CD8-positive, alpha-beta memory T cell (primary cell): ENCODE data around the gene GAA. TPM values are rescaled to one million over a fixed set of nuclear protein-coding genes. Genes with fewer than 3 reads are reported as not detected.
A peak's percentile ranks its signal among the peaks of the same experiment; 100 is the strongest.

Experiments
- CTCF ChIA-PET: fragments of 350-600 bp; sonication (Branson Sonifier 250); formaldehyde crosslinking; loops from one replicate; lab custom pipeline; 2021; ENCODE audit warnings: antibody characterized with exemption; lab: Charles Lee
- POLR2A ChIA-PET: fragments of 350-600 bp; sonication (Branson Sonifier 250); formaldehyde crosslinking; loops from one replicate; lab custom pipeline; 2021; ENCODE audit warnings: antibody characterized with exemption; lab: Charles Lee
- DNase-seq, 5 donors: peaks; one replicate each; pipeline versions ENCODE4 v3.0.0 to v3.0.0-alpha.2; 2020 to 2022; ENCODE audit warnings: mixed read lengths in 1 of 5
- H3K27ac ChIP-seq: one replicate; pipeline ENCODE4 v1.7.0; 2013; ENCODE audit warnings: low read depth, mild to moderate bottlenecking, low read length, moderate library complexity
- H3K27me3 ChIP-seq: 2 replicates; pipeline ENCODE4 v1.7.0; 2013; ENCODE audit warnings: low read length, mild to moderate bottlenecking; ENCODE audit not compliant: insufficient read depth, poor library complexity, severe bottlenecking
- H3K36me3 ChIP-seq: 2 replicates; pipeline ENCODE4 v1.7.0; 2013; ENCODE audit warnings: mild to moderate bottlenecking, low read length, moderate library complexity; ENCODE audit not compliant: insufficient read depth
- H3K4me1 ChIP-seq: 2 replicates; pipeline ENCODE4 v1.7.0; 2013; ENCODE audit warnings: mild to moderate bottlenecking, low read length, moderate library complexity; ENCODE audit not compliant: insufficient read depth
- H3K4me3 ChIP-seq: 2 replicates; pipeline ENCODE4 v1.7.0; 2013; ENCODE audit warnings: mild to moderate bottlenecking, low read length
- H3K9me3 ChIP-seq: 2 replicates; pipeline ENCODE4 v1.7.0; 2013; ENCODE audit warnings: mild to moderate bottlenecking, low read length
- H3K27ac Mint-ChIP-seq, 8 donors: one replicate each; pipeline ENCODE4 v1.8.0; 2020 to 2021; ENCODE audit warnings: mixed read lengths in 8 of 8, mild to moderate bottlenecking in 6 of 8, inconsistent platforms in 3 of 8, moderate library complexity in 3 of 8
- H3K27me3 Mint-ChIP-seq, 2 donors: one replicate each; pipeline ENCODE4 v1.8.0; 2020 to 2021; ENCODE audit warnings: mixed read lengths in 2 of 2, mild to moderate bottlenecking in 1 of 2, moderate library complexity in 1 of 2
- H3K36me3 Mint-ChIP-seq, 3 donors: one replicate each; pipeline ENCODE4 v1.8.0; 2020 to 2021; ENCODE audit warnings: mixed read lengths in 3 of 3, inconsistent platforms in 1 of 3, mild to moderate bottlenecking in 1 of 3
- H3K4me1 Mint-ChIP-seq, 3 donors: one replicate each; pipeline ENCODE4 v1.8.0; 2020 to 2021; ENCODE audit warnings: mixed read lengths in 3 of 3, inconsistent platforms in 1 of 3, mild to moderate bottlenecking in 1 of 3
- H3K4me3 Mint-ChIP-seq, 7 donors: one replicate each; pipeline ENCODE4 v1.8.0; 2020 to 2021; ENCODE audit warnings: mixed read lengths in 7 of 7, mild to moderate bottlenecking in 6 of 7, moderate library complexity in 4 of 7, inconsistent platforms in 2 of 7
- H3K9me3 Mint-ChIP-seq, 5 donors: one replicate each; pipeline ENCODE4 v1.8.0; 2020 to 2022; ENCODE audit warnings: mixed read lengths in 5 of 5, mild to moderate bottlenecking in 3 of 5, moderate library complexity in 2 of 5, inconsistent platforms in 1 of 5
- polyA plus RNA-seq: library from polyadenylated mRNA; unstranded; fragments of 300-500 nt; fragmentation: Illumina TruSeq; gene quantifications from one replicate; pipeline ENCODE4 v1.2.3, GENCODE V29; 2021
- total RNA-seq, 2 experiments: library from RNA; stranded (reverse); gene quantifications; one replicate each; pipeline ENCODE4 v1.2.3, GENCODE V29; 2021

The GAA gene
- total and polyA plus RNA-seq, 3 experiments from 2014 or later, result 13.7 to 31.0 (median 30.5) TPM

DNA sequence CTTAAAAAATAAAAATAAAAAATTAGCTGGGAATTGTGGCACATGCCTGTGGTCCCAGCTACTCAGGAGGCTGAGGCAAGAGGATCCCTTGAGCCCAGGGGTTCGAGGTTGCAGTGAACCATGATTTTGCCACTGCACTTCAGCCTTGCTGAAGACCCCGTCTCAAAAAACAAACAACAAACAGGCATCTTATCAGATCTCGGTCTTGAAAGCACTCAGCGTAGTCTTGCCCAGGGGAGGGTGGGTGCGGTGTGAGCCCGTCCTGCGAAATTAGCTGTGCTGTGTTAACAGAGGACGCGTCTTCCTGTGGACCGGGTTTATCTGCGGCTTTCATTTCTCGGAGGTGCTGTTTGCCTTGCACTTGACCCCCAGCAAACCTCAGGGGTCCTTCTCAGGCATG lies 5.4 kb downstream of the GAA start:
- H3K27ac Mint-ChIP-seq, result no peak overlapping the region
- peaks cover 9% of the 10 kb centered on the region for H3K4me1 ChIP-seq
- H3K9me3 Mint-ChIP-seq, result no peaks in the 10 kb centered on the region
- no peak overlapping the region for H3K4me3 Mint-ChIP-seq
- H3K27me3 ChIP-seq, result no peaks in the 10 kb centered on the region
- H3K36me3 Mint-ChIP-seq, result peaks cover 0 to 15% (median 2%) of the 10 kb centered on the region in 3 donors
- H3K27ac ChIP-seq, result no peak overlapping the region
- no peaks in the 10 kb centered on the region for H3K9me3 ChIP-seq
- DNase-seq, result no peak
- no peaks in the 10 kb centered on the region for H3K36me3 ChIP-seq
- H3K4me3 ChIP-seq, result no peak overlapping the region
- ChIA-PET CTCF (no interaction called here), POLR2A (no interaction called here)
- peaks cover 12 to 19% (median 16%) of the 10 kb centered on the region in 3 donors for H3K4me1 Mint-ChIP-seq
- no peaks in the 10 kb centered on the region for H3K27me3 Mint-ChIP-seq

DNA sequence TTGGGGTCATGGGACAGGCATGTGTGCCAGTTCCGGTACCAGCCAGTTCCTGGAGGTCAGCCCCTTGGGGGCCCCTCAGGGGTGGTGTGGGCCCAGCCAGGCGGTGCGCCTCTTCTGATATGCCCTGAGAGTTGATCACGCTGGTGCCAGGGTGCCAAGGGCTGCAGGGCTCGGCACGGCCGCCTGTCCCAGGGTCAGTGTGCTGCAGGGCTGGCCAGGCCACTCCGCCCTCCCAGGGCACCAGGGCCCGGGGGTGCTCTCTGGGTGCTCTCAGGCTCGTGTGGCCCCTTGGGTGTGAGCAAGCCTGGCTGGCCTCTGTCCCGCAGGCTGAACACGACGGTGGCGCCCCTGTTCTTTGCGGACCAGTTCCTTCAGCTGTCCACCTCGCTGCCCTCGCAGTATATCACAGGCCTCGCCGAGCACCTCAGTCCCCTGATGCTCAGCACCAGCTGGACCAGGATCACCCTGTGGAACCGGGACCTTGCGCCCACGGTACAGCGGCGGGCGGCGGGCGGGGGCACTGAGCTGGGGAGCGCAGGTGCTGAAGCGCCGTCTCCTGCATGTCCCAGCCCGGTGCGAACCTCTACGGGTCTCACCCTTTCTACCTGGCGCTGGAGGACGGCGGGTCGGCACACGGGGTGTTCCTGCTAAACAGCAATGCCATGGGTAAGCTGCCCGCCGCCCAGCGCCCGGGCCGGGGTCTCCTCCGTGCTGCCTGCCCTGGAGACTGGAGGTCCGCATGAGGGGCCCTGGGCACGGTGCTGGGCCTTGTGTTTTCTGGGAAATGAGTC lies 6.0 kb downstream of the GAA start:
- no peaks in the 10 kb centered on the region for H3K27me3 Mint-ChIP-seq
- peaks cover 6 to 12% (median 9%) of the 10 kb centered on the region in 3 donors for H3K4me1 Mint-ChIP-seq
- peak in 1 of 5 donors; percentile 44 for DNase-seq
- no peak overlapping the region for H3K27ac Mint-ChIP-seq
- H3K27me3 ChIP-seq, result no peaks in the 10 kb centered on the region
- ChIA-PET POLR2A (no interaction called here), CTCF (no interaction called here)
- H3K4me1 ChIP-seq, result peaks cover 3% of the 10 kb centered on the region
- no peaks in the 10 kb centered on the region for H3K9me3 Mint-ChIP-seq
- H3K4me3 Mint-ChIP-seq, result no peak overlapping the region
- peaks cover 0 to 13% (median 2%) of the 10 kb centered on the region in 3 donors for H3K36me3 Mint-ChIP-seq
- H3K36me3 ChIP-seq, result no peaks in the 10 kb centered on the region
- no peak overlapping the region for H3K27ac ChIP-seq
- H3K9me3 ChIP-seq, result no peaks in the 10 kb centered on the region
- H3K4me3 ChIP-seq, result no peak overlapping the region

DNA sequence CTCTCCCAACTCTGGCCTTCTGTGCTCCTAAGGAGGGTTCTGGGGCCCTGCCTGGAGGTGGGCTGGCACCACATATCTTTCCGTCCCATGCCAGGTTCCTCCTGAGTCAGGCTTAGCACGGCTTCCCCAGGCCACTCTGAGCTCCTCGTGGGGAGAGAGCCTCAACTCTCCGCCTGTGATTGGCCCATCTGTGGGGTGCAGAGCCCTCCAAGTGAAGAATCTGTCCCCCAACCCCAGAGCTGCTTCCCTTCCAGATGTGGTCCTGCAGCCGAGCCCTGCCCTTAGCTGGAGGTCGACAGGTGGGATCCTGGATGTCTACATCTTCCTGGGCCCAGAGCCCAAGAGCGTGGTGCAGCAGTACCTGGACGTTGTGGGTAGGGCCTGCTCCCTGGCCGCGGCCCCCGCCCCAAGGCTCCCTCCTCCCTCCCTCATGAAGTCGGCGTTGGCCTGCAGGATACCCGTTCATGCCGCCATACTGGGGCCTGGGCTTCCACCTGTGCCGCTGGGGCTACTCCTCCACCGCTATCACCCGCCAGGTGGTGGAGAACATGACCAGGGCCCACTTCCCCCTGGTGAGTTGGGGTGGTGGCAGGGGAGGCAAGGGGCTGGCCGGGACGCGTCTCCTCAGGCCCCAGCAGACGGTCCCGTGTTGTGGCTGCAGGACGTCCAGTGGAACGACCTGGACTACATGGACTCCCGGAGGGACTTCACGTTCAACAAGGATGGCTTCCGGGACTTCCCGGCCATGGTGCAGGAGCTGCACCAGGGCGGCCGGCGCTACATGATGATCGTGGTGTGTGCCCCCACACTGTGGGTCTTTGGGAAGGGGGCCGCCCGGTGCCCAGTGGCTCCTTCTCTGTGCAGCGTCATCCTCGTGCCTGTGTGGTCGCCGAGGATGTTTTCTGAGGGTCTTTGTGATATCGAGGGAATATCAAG lies 6.9 kb downstream of the GAA start:
- no peaks in the 10 kb centered on the region for H3K9me3 ChIP-seq
- Mint-ChIP-seq H3K4me3 (no peak overlapping the region), H3K27ac (no peak overlapping the region), H3K36me3 (peaks cover 0 to 13% (median 2%) of the 10 kb centered on the region in 3 donors), H3K9me3 (no peaks in the 10 kb centered on the region), H3K4me1 (peaks cover 2 to 4% (median 3%) of the 10 kb centered on the region in 3 donors), H3K27me3 (no peaks in the 10 kb centered on the region)
- no peaks in the 10 kb centered on the region for H3K36me3 ChIP-seq
- H3K4me3 ChIP-seq, result no peak overlapping the region
- H3K27me3 ChIP-seq, result no peaks in the 10 kb centered on the region
- ChIA-PET POLR2A (no interaction called here), CTCF (interaction anchor here (1.1 to 2.7 kb wide), 2 partner anchors 7 to 26 kb away, joined by 3 to 13 read pairs; partner anchors contain the start of gene GAA)
- peak in 1 of 5 donors; percentile 24 for DNase-seq
- no peaks in the 10 kb centered on the region for H3K4me1 ChIP-seq
- H3K27ac ChIP-seq, result no peak overlapping the region

DNA sequence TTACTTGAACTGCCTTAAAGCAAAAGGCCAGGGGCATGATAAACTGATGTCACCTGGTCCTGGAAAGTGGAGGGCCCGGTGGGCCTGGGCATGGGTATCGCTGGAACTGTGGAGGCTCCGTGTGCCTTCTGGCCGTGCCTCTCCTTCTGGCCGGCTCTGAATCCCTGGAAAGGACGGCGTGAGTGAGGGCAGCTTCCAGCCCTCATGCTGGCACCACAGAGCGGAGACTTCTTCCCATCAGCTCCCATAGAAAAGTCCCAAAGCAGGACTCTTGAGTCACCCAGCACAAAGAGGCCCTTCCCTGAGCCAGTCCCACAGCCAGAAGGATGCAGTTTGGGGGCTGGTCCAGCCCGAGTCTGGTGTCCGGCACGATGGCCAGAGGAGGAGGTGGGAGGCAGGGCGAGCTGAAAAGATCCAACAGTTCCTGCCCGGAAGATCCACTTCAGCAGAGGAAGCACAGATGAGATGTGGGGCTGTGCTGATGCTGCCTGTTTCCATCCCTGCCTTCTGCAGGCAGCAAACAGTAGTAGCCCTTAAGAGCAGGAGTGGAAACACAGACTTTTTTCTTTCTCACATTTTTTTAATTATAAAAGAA lies 7.8 kb downstream of the GAA start:
- Histone ChIP-seq H3K27ac (no peak overlapping the region), H3K27me3 (no peaks in the 10 kb centered on the region), H3K36me3 (no peaks in the 10 kb centered on the region), H3K4me1 (no peaks in the 10 kb centered on the region), H3K4me3 (no peak overlapping the region), H3K9me3 (no peaks in the 10 kb centered on the region)
- Mint-ChIP-seq H3K4me3 (no peak overlapping the region), H3K4me1 (no peaks in the 10 kb centered on the region), H3K27me3 (no peaks in the 10 kb centered on the region), H3K9me3 (no peaks in the 10 kb centered on the region), H3K36me3 (peaks cover 0 to 13% (median 2%) of the 10 kb centered on the region in 3 donors), H3K27ac (no peak overlapping the region)
- CTCF ChIA-PET, result interaction anchor here (1.1 to 2.7 kb wide), 2 partner anchors 8 to 26 kb away, joined by 3 to 13 read pairs; partner anchors contain the start of gene GAA
- POLR2A ChIA-PET, result no interaction called here
- DNase-seq, result no peak

DNA sequence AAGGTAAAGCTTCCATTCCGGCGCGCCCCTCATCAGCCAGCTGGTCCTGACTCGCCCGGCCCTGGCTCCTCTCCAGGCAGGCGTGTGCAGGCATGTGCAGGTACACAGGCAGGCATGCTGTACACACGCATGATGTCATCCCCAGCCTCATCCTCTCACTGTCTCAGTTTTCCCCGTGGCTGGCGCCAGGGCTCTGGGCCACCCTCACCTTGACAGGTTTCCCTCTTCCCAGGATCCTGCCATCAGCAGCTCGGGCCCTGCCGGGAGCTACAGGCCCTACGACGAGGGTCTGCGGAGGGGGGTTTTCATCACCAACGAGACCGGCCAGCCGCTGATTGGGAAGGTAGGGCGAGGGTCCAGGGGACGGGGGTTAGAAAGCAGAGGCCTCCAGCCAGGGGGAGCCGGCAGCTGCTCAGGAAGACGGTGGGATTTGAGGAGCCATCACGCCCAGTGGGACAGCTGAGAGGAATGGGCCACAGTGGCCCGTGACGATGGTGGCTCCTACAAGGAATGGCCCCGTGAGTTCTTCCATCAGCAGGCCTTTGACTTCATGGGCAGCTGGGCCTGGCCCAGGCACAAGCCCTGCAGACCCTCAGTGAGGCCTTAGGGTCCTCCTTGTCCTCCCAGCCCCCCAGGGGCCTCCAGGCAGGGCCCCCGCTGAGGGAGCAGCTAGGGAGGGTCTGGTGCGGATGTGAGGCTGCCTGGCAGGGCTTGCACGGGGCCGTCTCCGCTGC lies 8.5 kb downstream of the GAA start:
- H3K9me3 ChIP-seq, result no peaks in the 10 kb centered on the region
- no peak overlapping the region for H3K4me3 ChIP-seq
- DNase-seq, result no peak
- no peaks in the 10 kb centered on the region for H3K36me3 ChIP-seq
- no peaks in the 10 kb centered on the region for H3K27me3 Mint-ChIP-seq
- peaks cover 0 to 6% (median 0%) of the 10 kb centered on the region in 3 donors for H3K4me1 Mint-ChIP-seq
- ChIA-PET POLR2A (no interaction called here), CTCF (interaction anchor here (1.1 to 2.7 kb wide), 2 partner anchors 8 to 27 kb away, joined by 3 to 13 read pairs; partner anchors contain the start of gene GAA)
- peaks cover 0 to 13% (median 2%) of the 10 kb centered on the region in 3 donors for H3K36me3 Mint-ChIP-seq
- no peaks in the 10 kb centered on the region for H3K9me3 Mint-ChIP-seq
- no peak overlapping the region for H3K4me3 Mint-ChIP-seq
- no peak overlapping the region for H3K27ac Mint-ChIP-seq
- H3K27ac ChIP-seq, result no peak overlapping the region
- no peaks in the 10 kb centered on the region for H3K4me1 ChIP-seq
- H3K27me3 ChIP-seq, result no peaks in the 10 kb centered on the region

DNA sequence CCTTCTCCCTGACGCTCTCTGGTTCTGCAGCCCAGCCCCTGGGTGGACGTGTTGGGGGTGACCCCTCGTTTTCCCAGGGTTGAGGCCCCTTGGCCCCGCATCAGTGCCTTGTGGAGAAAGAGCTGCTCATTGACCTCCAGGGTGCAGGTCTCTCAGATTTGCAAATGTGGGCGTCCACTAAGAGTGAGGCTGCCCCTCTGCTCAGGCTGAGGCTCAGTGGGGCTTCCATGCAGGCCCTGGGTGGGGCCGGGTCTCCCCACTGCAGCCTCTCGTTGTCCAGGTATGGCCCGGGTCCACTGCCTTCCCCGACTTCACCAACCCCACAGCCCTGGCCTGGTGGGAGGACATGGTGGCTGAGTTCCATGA lies 9.0 kb downstream of the GAA start:
- Histone ChIP-seq H3K4me3 (no peak overlapping the region), H3K4me1 (no peaks in the 10 kb centered on the region), H3K27ac (no peak overlapping the region), H3K9me3 (no peaks in the 10 kb centered on the region), H3K27me3 (no peaks in the 10 kb centered on the region), H3K36me3 (no peaks in the 10 kb centered on the region)
- peaks cover 0 to 8% (median 0%) of the 10 kb centered on the region in 3 donors for H3K4me1 Mint-ChIP-seq
- H3K36me3 Mint-ChIP-seq, result peaks cover 0 to 13% (median 2%) of the 10 kb centered on the region in 3 donors
- no peaks in the 10 kb centered on the region for H3K27me3 Mint-ChIP-seq
- POLR2A ChIA-PET, result no interaction called here
- no peak overlapping the region for H3K27ac Mint-ChIP-seq
- H3K9me3 Mint-ChIP-seq, result peaks cover 0 to 3% (median 0%) of the 10 kb centered on the region in 5 donors
- no peak overlapping the region for H3K4me3 Mint-ChIP-seq
- no peak for DNase-seq
- CTCF ChIA-PET, result interaction anchor here (2.7 kb wide), 1 partner anchor 9 kb away, joined by 13 read pairs; the partner anchor contains the start of gene GAA

DNA sequence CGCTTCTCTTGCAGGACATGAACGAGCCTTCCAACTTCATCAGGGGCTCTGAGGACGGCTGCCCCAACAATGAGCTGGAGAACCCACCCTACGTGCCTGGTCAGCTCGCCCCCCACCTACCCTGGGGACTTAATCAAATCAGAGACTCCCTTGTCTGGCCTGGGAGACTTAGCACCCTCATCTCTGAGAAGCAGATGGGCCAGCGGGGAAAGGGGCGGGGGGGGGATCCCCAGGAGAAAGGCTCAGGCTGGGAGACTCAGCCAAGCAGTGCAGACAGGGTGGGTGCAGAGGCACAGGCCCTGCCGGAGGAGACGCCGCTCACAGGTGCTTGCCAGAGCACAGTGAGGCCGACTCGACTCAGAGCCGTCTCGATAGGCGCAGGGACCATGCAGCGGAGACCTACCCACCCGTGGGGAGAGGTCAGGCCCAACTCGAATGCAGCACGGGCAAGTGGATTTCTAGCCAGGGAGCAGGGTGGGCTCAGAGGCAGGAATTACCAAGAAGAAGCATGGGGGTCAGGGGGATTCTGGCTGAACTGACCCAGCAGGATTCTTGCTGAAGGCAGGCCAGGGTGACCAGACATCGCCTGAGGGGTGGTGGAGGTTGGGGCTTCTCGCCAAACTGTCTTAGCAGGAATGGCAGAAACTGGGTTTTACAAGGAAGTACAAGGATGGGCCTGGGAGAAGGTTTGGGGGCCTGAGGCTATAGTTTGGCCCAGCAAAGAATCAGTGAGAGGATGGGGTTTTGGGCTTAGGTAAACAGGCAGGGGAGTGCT lies 9.7 kb downstream of the GAA start:
- H3K36me3 Mint-ChIP-seq, result peaks cover 0 to 7% (median under 1%) of the 10 kb centered on the region in 3 donors
- H3K27ac ChIP-seq, result no peak overlapping the region
- H3K4me1 Mint-ChIP-seq, result peaks cover 0 to 8% (median 0%) of the 10 kb centered on the region in 3 donors
- no peaks in the 10 kb centered on the region for H3K27me3 Mint-ChIP-seq
- H3K27ac Mint-ChIP-seq, result peak overlapping the region in 2 of 8 donors; percentile 52 to 95
- ChIA-PET POLR2A (no interaction called here), CTCF (interaction anchor here (2.7 kb wide), 1 partner anchor 10 kb away, joined by 13 read pairs; the partner anchor contains the start of gene GAA)
- H3K9me3 ChIP-seq, result no peaks in the 10 kb centered on the region
- peaks cover 0 to 3% (median 0%) of the 10 kb centered on the region in 5 donors for H3K9me3 Mint-ChIP-seq
- no peak for DNase-seq
- H3K4me3 ChIP-seq, result no peak overlapping the region
- H3K4me3 Mint-ChIP-seq, result no peak overlapping the region
- no peaks in the 10 kb centered on the region for H3K4me1 ChIP-seq
- no peaks in the 10 kb centered on the region for H3K27me3 ChIP-seq
- H3K36me3 ChIP-seq, result no peaks in the 10 kb centered on the region
